Liver (tissue), 9 donors: ENCODE results near the gene CUL3. TPM values are rescaled to one million over a fixed set of nuclear protein-coding genes. Genes with fewer than 3 reads are reported as not detected.

Experiments used
- DNase-seq: peaks from one replicate; pipeline ENCODE4 v3.0.0-alpha.2; 2017; ENCODE audit warnings: low spot score
- H3K27ac ChIP-seq, 2 donors: one replicate each; pipeline ENCODE4 v1.7.0; 2013; ENCODE audit warnings: inconsistent platforms in 2 of 2, low read length in 2 of 2, control low read depth in 1 of 2, low read depth in 1 of 2, mild to moderate bottlenecking in 1 of 2
- H3K27me3 ChIP-seq, 4 donors: one replicate each; pipeline versions ENCODE4 v1.6.1 to v1.7.0; 2013; ENCODE audit warnings: low read length in 3 of 4, inconsistent platforms in 1 of 4, mild to moderate bottlenecking in 1 of 4, moderate library complexity in 1 of 4; ENCODE audit not compliant: control insufficient read depth in 4 of 4, insufficient read depth in 4 of 4
- H3K36me3 ChIP-seq, 4 donors: one replicate each; pipeline versions ENCODE4 v1.6.1 to v1.7.0; 2013; ENCODE audit warnings: low read length in 3 of 4, mild to moderate bottlenecking in 3 of 4, low read depth in 1 of 4, moderate library complexity in 1 of 4; ENCODE audit not compliant: control insufficient read depth in 4 of 4, insufficient read depth in 3 of 4
- H3K4me1 ChIP-seq, 4 donors: one replicate each; pipeline versions ENCODE4 v1.6.1 to v1.7.0; 2013; ENCODE audit warnings: low read length in 3 of 4, mild to moderate bottlenecking in 3 of 4, moderate library complexity in 1 of 4; ENCODE audit not compliant: control insufficient read depth in 4 of 4, insufficient read depth in 4 of 4
- H3K4me3 ChIP-seq, 3 donors: one replicate each; pipeline versions ENCODE4 v1.6.1 to v1.7.0; 2013; ENCODE audit warnings: low read length in 3 of 3, control low read depth in 1 of 3, low read depth in 1 of 3, mild to moderate bottlenecking in 1 of 3
- H3K9ac ChIP-seq, 2 donors: one replicate each; pipeline ENCODE4 v1.7.0; 2013; ENCODE audit warnings: low read length in 2 of 2, mild to moderate bottlenecking in 2 of 2, moderate library complexity in 2 of 2, control low read depth in 1 of 2, low read depth in 1 of 2
- H3K9me3 ChIP-seq, 4 donors: one replicate each; pipeline versions ENCODE4 v1.6.1 to v1.7.0; 2013; ENCODE audit warnings: low read length in 3 of 4; ENCODE audit not compliant: control insufficient read depth in 4 of 4
- FOXA1 ChIP-seq: IDR thresholded peaks from 2 replicates; pipeline ENCODE4 v1.6.1; 2016; ENCODE audit warnings: antibody characterized with exemption
- FOXA2 ChIP-seq: IDR thresholded peaks from 2 replicates; pipeline ENCODE4 v1.6.1; 2016; ENCODE audit warnings: antibody characterized with exemption
- GABPA ChIP-seq, 2 donors: IDR thresholded peaks in 1 of 2; conservative IDR thresholded peaks in 1 of 2; 2 replicates each; pipeline ENCODE4 v1.6.1; 2016; ENCODE audit warnings: antibody characterized with exemption in 2 of 2, mild to moderate bottlenecking in 1 of 2, moderate library complexity in 1 of 2
- HNF4G ChIP-seq: IDR thresholded peaks from 2 replicates; pipeline ENCODE4 v1.6.1; 2016; ENCODE audit warnings: antibody characterized with exemption
- JUND ChIP-seq, 2 donors: IDR thresholded peaks; 2 replicates each; pipeline ENCODE4 v1.6.1; 2016; ENCODE audit warnings: antibody characterized with exemption in 2 of 2
- REST ChIP-seq: IDR thresholded peaks from 2 replicates; pipeline ENCODE4 v1.6.1; 2016; ENCODE audit warnings: antibody characterized with exemption, mild to moderate bottlenecking
- RXRA ChIP-seq, 2 donors: IDR thresholded peaks; 2 replicates each; pipeline ENCODE4 v1.6.1; 2017 to 2018; ENCODE audit warnings: antibody characterized with exemption in 2 of 2, mild to moderate bottlenecking in 1 of 2
- SP1 ChIP-seq: IDR thresholded peaks from 2 replicates; pipeline ENCODE4 v1.6.1; 2018; ENCODE audit warnings: antibody characterized with exemption, mild to moderate bottlenecking
- TAF1 ChIP-seq: conservative IDR thresholded peaks from 2 replicates; pipeline ENCODE4 v1.6.1; 2016; ENCODE audit warnings: antibody characterized with exemption, mild to moderate bottlenecking
- YY1 ChIP-seq: IDR thresholded peaks from 2 replicates; pipeline ENCODE4 v1.6.1; 2016; ENCODE audit warnings: antibody characterized with exemption, mild to moderate bottlenecking
- WGBS: extraction: QIAGEN DNeasy Blood & Tissue Kit; methylation state at CpG from one replicate; pipeline ENCODE4 v1.1.7; 2013; 5-methylcytosine and 5-hydroxymethylcytosine counted together
- polyA plus RNA-seq, 2 donors: library from polyadenylated mRNA; stranded (reverse) in 1 of 2; unstranded in 1 of 2; fragments of 200-250 nt in 1 of 2; fragments of >200 nt in 1 of 2; fragmentation: Nextera tagmentation in 1 of 2; extraction: Ambion mirVana in 1 of 2; gene quantifications; one replicate each; pipeline versions ENCODE4 v1.2.1 to v1.2.3, GENCODE V29; 2013 to 2015
- total RNA-seq, 2 donors: library from RNA; depleted of rRNA; stranded (reverse); fragments of >200 nt; gene quantifications; one replicate each; pipeline ENCODE4 v1.2.3, GENCODE V29; 2014
- TF ChIP-seq, protein P1 (sequence below): IDR thresholded peaks from 2 replicates; pipeline ENCODE4 v1.6.1; 2016; ENCODE audit warnings: antibody characterized with exemption
- TF ChIP-seq, protein P2 (sequence below): IDR thresholded peaks from 2 replicates; pipeline ENCODE4 v1.6.1; 2016; ENCODE audit warnings: antibody characterized with exemption
- TF ChIP-seq, protein P3 (sequence below): IDR thresholded peaks from 2 replicates; pipeline ENCODE4 v1.6.1; 2016; ENCODE audit warnings: antibody characterized with exemption
- donor health status: healthy.
- donor health status: healthy.
- donor health status: healthy.
- donor health status: healthy.
- donor health status: healthy.

The CUL3 gene
- total and polyA plus RNA-seq, 4 donors, result 24.7 to 48.9 (median 33.1) TPM

GRCh38 chr2:224545884-224546644, 39.1 kb downstream of the CUL3 start:
- H3K4me1 ChIP-seq, result peaks cover 0 to 10% (median 2%) of the 10 kb centered on the region in 4 donors
- H3K36me3 ChIP-seq, result peaks cover 0 to 3% (median 1%) of the 10 kb centered on the region in 4 donors
- H3K9me3 ChIP-seq, result no peaks in the 10 kb centered on the region
- no peak for DNase-seq
- no peak for TF ChIP-seq RXRA (IDR thresholded peaks at IDR 0.05)
- TF ChIP-seq YY1, result no peak
- TF ChIP-seq, protein P1, sequence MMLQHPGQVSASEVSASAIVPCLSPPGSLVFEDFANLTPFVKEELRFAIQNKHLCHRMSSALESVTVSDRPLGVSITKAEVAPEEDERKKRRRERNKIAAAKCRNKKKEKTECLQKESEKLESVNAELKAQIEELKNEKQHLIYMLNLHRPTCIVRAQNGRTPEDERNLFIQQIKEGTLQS, result no peak
- H3K9ac ChIP-seq, result no peak overlapping the region
- no peaks in the 10 kb centered on the region for H3K27me3 ChIP-seq
- 88% methylated on average over 6 of the region's 6 CpGs for WGBS
- H3K27ac ChIP-seq, result no peak overlapping the region
- no peak overlapping the region for H3K4me3 ChIP-seq

DNA sequence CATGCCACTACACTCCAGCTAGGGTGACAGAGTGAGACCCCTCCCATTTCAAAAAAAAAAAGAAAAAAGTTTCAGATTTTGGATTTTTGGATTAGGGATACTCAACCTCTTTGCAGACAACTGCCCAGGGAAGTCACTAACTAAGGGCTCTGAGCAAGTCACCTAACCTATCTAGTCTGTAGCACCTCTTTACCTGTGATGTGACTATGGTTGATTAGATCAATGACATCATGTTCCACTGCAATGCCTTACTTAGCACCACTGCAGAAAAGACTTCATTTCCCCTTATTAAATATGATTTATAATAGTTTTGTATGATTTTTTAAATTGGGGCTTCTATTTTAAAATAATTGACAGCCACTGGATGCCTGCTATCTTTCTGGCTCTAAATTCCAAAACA, 41.2 kb downstream of the CUL3 start:
- Histone ChIP-seq H3K27me3 (no peaks in the 10 kb centered on the region), H3K4me3 (no peak overlapping the region), H3K36me3 (peaks cover 0 to 3% (median 1%) of the 10 kb centered on the region in 4 donors), H3K4me1 (peaks cover 0 to 10% (median 2%) of the 10 kb centered on the region in 4 donors), H3K9ac (no peak overlapping the region), H3K9me3 (no peaks in the 10 kb centered on the region), H3K27ac (no peak overlapping the region)
- DNase-seq, result no peak
- TF ChIP-seq GABPA (IDR thresholded peaks at IDR 0.05 in 1 of 2, conservative IDR thresholded peaks at IDR 0.05 in 1 of 2), result no peak
- no peak for TF ChIP-seq HNF4G
- no peak for TF ChIP-seq FOXA1
- TF ChIP-seq REST, result no peak
- TF ChIP-seq, protein P1, result no peak
- TF ChIP-seq FOXA2, result no peak
- TF ChIP-seq SP1, result no peak
- TF ChIP-seq, protein P2, sequence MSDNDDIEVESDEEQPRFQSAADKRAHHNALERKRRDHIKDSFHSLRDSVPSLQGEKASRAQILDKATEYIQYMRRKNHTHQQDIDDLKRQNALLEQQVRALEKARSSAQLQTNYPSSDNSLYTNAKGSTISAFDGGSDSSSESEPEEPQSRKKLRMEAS, result no peak
- no peak for TF ChIP-seq YY1
- TF ChIP-seq JUND (IDR thresholded peaks at IDR 0.05), result no peak

- H3K4me1 ChIP-seq, result no peaks in the 10 kb centered on the region
- H3K9me3 ChIP-seq, result no peaks in the 10 kb centered on the region
- H3K36me3 ChIP-seq, result peaks cover 0 to 7% (median 3%) of the 10 kb centered on the region in 4 donors
- no peak overlapping the region for H3K4me3 ChIP-seq
- 89% methylated on average over 4 of the region's 4 CpGs for WGBS
- no peak for DNase-seq
- TF ChIP-seq YY1 (no peak), RXRA (IDR thresholded peaks at IDR 0.05) (no peak), TAF1 (no peak), FOXA2 (no peak), REST (no peak)
- TF ChIP-seq, protein P3, sequence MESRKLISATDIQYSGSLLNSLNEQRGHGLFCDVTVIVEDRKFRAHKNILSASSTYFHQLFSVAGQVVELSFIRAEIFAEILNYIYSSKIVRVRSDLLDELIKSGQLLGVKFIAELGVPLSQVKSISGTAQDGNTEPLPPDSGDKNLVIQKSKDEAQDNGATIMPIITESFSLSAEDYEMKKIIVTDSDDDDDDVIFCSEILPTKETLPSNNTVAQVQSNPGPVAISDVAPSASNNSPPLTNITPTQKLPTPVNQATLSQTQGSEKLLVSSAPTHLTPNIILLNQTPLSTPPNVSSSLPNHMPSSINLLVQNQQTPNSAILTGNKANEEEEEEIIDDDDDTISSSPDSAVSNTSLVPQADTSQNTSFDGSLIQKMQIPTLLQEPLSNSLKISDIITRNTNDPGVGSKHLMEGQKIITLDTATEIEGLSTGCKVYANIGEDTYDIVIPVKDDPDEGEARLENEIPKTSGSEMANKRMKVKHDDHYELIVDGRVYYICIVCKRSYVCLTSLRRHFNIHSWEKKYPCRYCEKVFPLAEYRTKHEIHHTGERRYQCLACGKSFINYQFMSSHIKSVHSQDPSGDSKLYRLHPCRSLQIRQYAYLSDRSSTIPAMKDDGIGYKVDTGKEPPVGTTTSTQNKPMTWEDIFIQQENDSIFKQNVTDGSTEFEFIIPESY, result no peak
- no peaks in the 10 kb centered on the region for H3K27me3 ChIP-seq
- no peak overlapping the region for H3K9ac ChIP-seq
- no peak overlapping the region for H3K27ac ChIP-seq
These were observed 46.5 kb downstream of the CUL3 start for GRCh38 chr2:224538561-224539138.
